ENCODE measurements around the gene COL2A1.

COL2A1 gene

GRCh38 chr12:47977772-47978597, 26.3 kb downstream of the COL2A1 start:
- H3K9me3 ChIP-seq: no peaks in the 10 kb centered on the region
- no peaks in the 10 kb centered on the region for H3K27me3 ChIP-seq (ENCODE audit: low read depth)
- no peak overlapping the region for H3K4me3 ChIP-seq
- no peak for DNase-seq (ENCODE audit: low spot score in 2 of 2)
- peaks cover 95% of the 10 kb centered on the region for H3K36me3 ChIP-seq (replicated peaks)
- in situ Hi-C loops (cut with MboI; ENCODE audit: low sequenced_read_pairs): no loop called here
- H3K4me1 ChIP-seq: no peaks in the 10 kb centered on the region

- Histone ChIP-seq H3K4me1 (no peaks in the 10 kb centered on the region), H3K27me3 (ENCODE audit: low read depth) (no peaks in the 10 kb centered on the region), H3K9me3 (no peaks in the 10 kb centered on the region), H3K4me3 (no peak overlapping the region), H3K36me3 (replicated peaks) (peaks cover 97% of the 10 kb centered on the region)
- no peak for DNase-seq (ENCODE audit: low spot score in 2 of 2)
- in situ Hi-C loops (cut with MboI; ENCODE audit: low sequenced_read_pairs): no loop called here
Measured at GRCh38 chr12:47977046-47977771, 27.1 kb downstream of the COL2A1 start.

- no peak for DNase-seq (ENCODE audit: low spot score in 2 of 2)
- Histone ChIP-seq H3K4me1 (no peaks in the 10 kb centered on the region), H3K27me3 (ENCODE audit: low read depth) (no peaks in the 10 kb centered on the region), H3K36me3 (replicated peaks) (peaks cover 84% of the 10 kb centered on the region), H3K4me3 (no peak overlapping the region), H3K9me3 (no peaks in the 10 kb centered on the region)
- in situ Hi-C loops (cut with MboI; ENCODE audit: low sequenced_read_pairs): no loop called here
Measured at GRCh38 chr12:47975816-47976215, 28.5 kb downstream of the COL2A1 start.

- no peaks in the 10 kb centered on the region for H3K9me3 ChIP-seq
- DNase-seq (ENCODE audit: low spot score in 2 of 2): no peak
- peaks cover 77% of the 10 kb centered on the region for H3K36me3 ChIP-seq (replicated peaks)
- no peak overlapping the region for H3K4me3 ChIP-seq
- in situ Hi-C loops (cut with MboI; ENCODE audit: low sequenced_read_pairs): no loop called here
- H3K27me3 ChIP-seq (ENCODE audit: low read depth): no peaks in the 10 kb centered on the region
- H3K4me1 ChIP-seq: no peaks in the 10 kb centered on the region
Measured at GRCh38 chr12:47975036-47975620, 29.1 kb downstream of the COL2A1 start.

GRCh38 chr12:47973870-47974269, 30.4 kb downstream of the COL2A1 start:
- Histone ChIP-seq H3K9me3 (no peaks in the 10 kb centered on the region), H3K27me3 (ENCODE audit: low read depth) (no peaks in the 10 kb centered on the region), H3K36me3 (replicated peaks) (peaks cover 73% of the 10 kb centered on the region), H3K4me1 (no peaks in the 10 kb centered on the region), H3K4me3 (no peak overlapping the region)
- DNase-seq (ENCODE audit: low spot score in 2 of 2): no peak
- in situ Hi-C loops (cut with MboI; ENCODE audit: low sequenced_read_pairs): no loop called here

- Histone ChIP-seq H3K4me3 (no peak overlapping the region), H3K36me3 (replicated peaks) (peaks cover 71% of the 10 kb centered on the region), H3K4me1 (no peaks in the 10 kb centered on the region), H3K27me3 (ENCODE audit: low read depth) (no peaks in the 10 kb centered on the region), H3K9me3 (no peaks in the 10 kb centered on the region)
- DNase-seq (ENCODE audit: low spot score in 2 of 2): no peak
- in situ Hi-C loops (cut with MboI; ENCODE audit: low sequenced_read_pairs): no loop called here
Measured at GRCh38 chr12:47972895-47973294, 31.4 kb downstream of the COL2A1 start.

GRCh38 chr12:47970843-47971242, 33.4 kb downstream of the COL2A1 start:
- DNase-seq (ENCODE audit: low spot score in 2 of 2): no peak
- in situ Hi-C loops (cut with MboI; ENCODE audit: low sequenced_read_pairs): no loop called here
- Histone ChIP-seq H3K4me3 (no peak overlapping the region), H3K36me3 (replicated peaks) (peaks cover 68% of the 10 kb centered on the region), H3K4me1 (no peaks in the 10 kb centered on the region), H3K9me3 (no peaks in the 10 kb centered on the region), H3K27me3 (ENCODE audit: low read depth) (no peaks in the 10 kb centered on the region)

- Histone ChIP-seq H3K4me3 (no peak overlapping the region), H3K27me3 (ENCODE audit: low read depth) (no peaks in the 10 kb centered on the region), H3K36me3 (replicated peaks) (peaks cover 67% of the 10 kb centered on the region), H3K9me3 (no peaks in the 10 kb centered on the region), H3K4me1 (no peaks in the 10 kb centered on the region; the same call in 1 of the 2 replicates)
- no peak for DNase-seq (ENCODE audit: low spot score in 2 of 2)
- in situ Hi-C loops (cut with MboI; ENCODE audit: low sequenced_read_pairs): no loop called here
Measured at GRCh38 chr12:47969845-47970244, 34.4 kb downstream of the COL2A1 start.

- no peaks in the 10 kb centered on the region for H3K9me3 ChIP-seq
- no peak for DNase-seq (ENCODE audit: low spot score in 2 of 2)
- no peaks in the 10 kb centered on the region for H3K27me3 ChIP-seq (ENCODE audit: low read depth)
- in situ Hi-C loops (cut with MboI; ENCODE audit: low sequenced_read_pairs): no loop called here
- H3K36me3 ChIP-seq (replicated peaks): peaks cover 51% of the 10 kb centered on the region
- H3K4me1 ChIP-seq: peaks cover 10% of the 10 kb centered on the region
- H3K4me3 ChIP-seq: no peak overlapping the region
Measured at GRCh38 chr12:47967461-47968321, 36.6 kb downstream of the COL2A1 start.

- DNase-seq (ENCODE audit: low spot score in 2 of 2): no peak
- H3K4me1 ChIP-seq: peaks cover 10% of the 10 kb centered on the region
- H3K4me3 ChIP-seq: no peak overlapping the region
- H3K27me3 ChIP-seq (ENCODE audit: low read depth): no peaks in the 10 kb centered on the region
- H3K9me3 ChIP-seq: no peaks in the 10 kb centered on the region
- in situ Hi-C loops (cut with MboI; ENCODE audit: low sequenced_read_pairs): no loop called here
- H3K36me3 ChIP-seq (replicated peaks): peaks cover 46% of the 10 kb centered on the region
Measured at GRCh38 chr12:47965581-47965980, 38.7 kb downstream of the COL2A1 start.

- peaks cover 42% of the 10 kb centered on the region for H3K36me3 ChIP-seq (replicated peaks)
- DNase-seq (ENCODE audit: low spot score in 2 of 2): no peak
Measured at GRCh38 chr12:47964106-47964728, 40.1 kb downstream of the COL2A1 start.

GRCh38 chr12:47963340-47964040, 40.8 kb downstream of the COL2A1 start, which contains the start of gene TMEM106C:
TMEM106C (plus strand) TSS chr12:47963596; CDS start chr12:47964237, 641 bp downstream.
- Histone ChIP-seq H3K4me1 (peaks cover 10% of the 10 kb centered on the region), H3K27me3 (ENCODE audit: low read depth) (no peaks in the 10 kb centered on the region), H3K9me3 (no peaks in the 10 kb centered on the region; the same call in 1 of the 2 replicates), H3K4me3 (peak within 1 kb of the TSS; percentile 76), H3K36me3 (replicated peaks) (peaks cover 37% of the 10 kb centered on the region)
- peak; percentile 89 to 95 for DNase-seq (ENCODE audit: low spot score in 2 of 2)
- in situ Hi-C loops (cut with MboI; ENCODE audit: low sequenced_read_pairs): no loop called here

More at GRCh38 chr12:47964106-47964728, 40.1 kb downstream of the COL2A1 start:
- Histone ChIP-seq H3K9me3 (no peaks in the 10 kb centered on the region), H3K4me1 (peaks cover 10% of the 10 kb centered on the region), H3K4me3 (peak overlapping the region; percentile 76), H3K27me3 (ENCODE audit: low read depth) (no peaks in the 10 kb centered on the region)
- in situ Hi-C loops (cut with MboI; ENCODE audit: low sequenced_read_pairs): no loop called here
